Frontal cortex (tissue), 4 donors: ENCODE data around the gene PGGT1B. TPM values are rescaled to one million over a fixed set of nuclear protein-coding genes. Genes with fewer than 3 reads are reported as not detected.
A peak's percentile ranks its signal among the peaks of the same experiment; 100 is the strongest.
"Not testable (repeated sequence)": the region's sequence is repeated elsewhere in the genome, so short reads cannot be mapped to it uniquely, and the experiment has no call there.

Experiments used
- DNase-seq, 2 donors: peaks; one replicate each; pipeline ENCODE4 v3.0.0; 2012; ENCODE audit warnings: low spot score in 2 of 2
- FAIRE-seq: peaks from 2 replicates; lab custom pipeline; 2012; peaks lifted over from hg19 to GRCh38; lab: Jason Lieb, UNC
- total RNA-seq: library from RNA; depleted of rRNA; stranded (reverse); fragments of >200 nt; gene quantifications from one replicate; pipeline ENCODE4 v1.2.3, GENCODE V29; 2014
- donor health status: control.
- donor health status: control.
- donor health status: control.

The PGGT1B gene
- total RNA-seq, 1 donor from 2014 or later, result 11.0 TPM

- FAIRE-seq, result no peak
- DNase-seq, result no peak
These were observed 352 bp upstream of the PGGT1B start for GRCh38 chr5:115263078-115263380.

GRCh38 chr5:115262011-115262320 is 711 bp downstream of the PGGT1B start:
- FAIRE-seq (no peak), DNase-seq (peak; percentile 16 to 20)

- no peak for DNase-seq
- no peak for FAIRE-seq
These were observed 2.4 kb downstream of the PGGT1B start for GRCh38 chr5:115260248-115260647.

- no peak for DNase-seq
These were observed 4.7 kb downstream of the PGGT1B start for GRCh38 chr5:115257981-115258380.

GRCh38 chr5:115249379-115249778 is 13.3 kb downstream of the PGGT1B start:
- not testable (repeated sequence) for FAIRE-seq, DNase-seq

More at GRCh38 chr5:115257981-115258380, 4.7 kb downstream of the PGGT1B start:
- FAIRE-seq, result no peak

GRCh38 chr5:115246361-115246991 is 16.2 kb downstream of the PGGT1B start:
- peak; percentile 69 for FAIRE-seq
- DNase-seq, result peak in 1 of 2 donors; percentile 27

- FAIRE-seq, result no peak
- no peak for DNase-seq
These were observed 19.3 kb downstream of the PGGT1B start for GRCh38 chr5:115243412-115243811.

GRCh38 chr5:115241881-115242642 is 20.6 kb downstream of the PGGT1B start:
- DNase-seq (no peak), FAIRE-seq (no peak)

GRCh38 chr5:115237066-115237465 is 25.6 kb downstream of the PGGT1B start:
- FAIRE-seq (no peak), DNase-seq (no peak)

GRCh38 chr5:115236599-115236998 is 26.1 kb downstream of the PGGT1B start:
- no peak for DNase-seq
- FAIRE-seq, result no peak

- no peak for DNase-seq
- FAIRE-seq, result no peak
These were observed 31.1 kb downstream of the PGGT1B start for GRCh38 chr5:115231598-115231997.

- FAIRE-seq (no peak), DNase-seq (no peak)
These were observed 33.1 kb downstream of the PGGT1B start for GRCh38 chr5:115229606-115230005.

- DNase-seq, result no peak
- FAIRE-seq, result no peak
These were observed 35.4 kb downstream of the PGGT1B start for GRCh38 chr5:115227281-115227680.

- FAIRE-seq, result no peak
- DNase-seq, result no peak
These were observed 48.1 kb downstream of the PGGT1B start for GRCh38 chr5:115214541-115214940.

- DNase-seq (peak in 1 of 2 donors; percentile 4), FAIRE-seq (no peak)
These were observed 53.4 kb downstream of the PGGT1B start for GRCh38 chr5:115209279-115209678.

GRCh38 chr5:115202952-115203351 is 59.7 kb downstream of the PGGT1B start:
- no peak for FAIRE-seq
- no peak for DNase-seq

GRCh38 chr5:115196161-115196560 is 66.5 kb downstream of the PGGT1B start:
- FAIRE-seq (no peak), DNase-seq (no peak)

- FAIRE-seq (no peak), DNase-seq (no peak)
These were observed 68.0 kb downstream of the PGGT1B start for GRCh38 chr5:115194676-115195075.

- FAIRE-seq, result peak; percentile 21
- no peak for DNase-seq
These were observed 69.4 kb downstream of the PGGT1B start for GRCh38 chr5:115193295-115193694.

- no peak for DNase-seq
- FAIRE-seq, result no peak
These were observed 70.6 kb downstream of the PGGT1B start for GRCh38 chr5:115192098-115192497.

GRCh38 chr5:115191474-115192031 is 71.1 kb downstream of the PGGT1B start:
- FAIRE-seq, result no peak
- DNase-seq, result no peak
